Natural killer cell (primary cell): Measurements from ENCODE around the gene IL36RN. TPM values are rescaled to one million over a fixed set of nuclear protein-coding genes. Genes with fewer than 3 reads are reported as not detected.

Source experiments
- ATAC-seq, 3 donors: fragments of 150-1000 bp in 2 of 3; fragments of 200-7000 bp in 1 of 3; cut with Tn5 transposase; 1 replicate in 1 of 3; 2 replicates in 2 of 3; pipeline ENCODE4 v1.10.0; 2021; ENCODE audit warnings: mild to moderate bottlenecking in 2 of 3, moderate library complexity in 2 of 3
- DNase-seq, 2 donors: peaks; one replicate each; pipeline versions ENCODE4 v3.0.0 to v3.0.0-alpha.2; 2013 to 2021; ENCODE audit warnings: mixed read lengths in 1 of 2
- H3K27ac ChIP-seq: one replicate; pipeline ENCODE4 v1.5.1; 2013; ENCODE audit warnings: mild to moderate bottlenecking, low read length
- H3K27me3 ChIP-seq: one replicate; pipeline ENCODE4 v1.6.1; 2013; ENCODE audit warnings: low read length; ENCODE audit not compliant: control insufficient read depth, insufficient read depth
- H3K36me3 ChIP-seq: one replicate; pipeline ENCODE4 v1.6.1; 2013; ENCODE audit warnings: low read length; ENCODE audit not compliant: control insufficient read depth, insufficient read depth
- H3K4me1 ChIP-seq: one replicate; pipeline ENCODE4 v1.6.1; 2013; ENCODE audit warnings: low read length; ENCODE audit not compliant: control insufficient read depth, insufficient read depth
- H3K4me3 ChIP-seq: one replicate; pipeline ENCODE4 v1.5.1; 2013; ENCODE audit warnings: low read length
- H3K9me3 ChIP-seq: one replicate; pipeline ENCODE4 v1.6.1; 2013; ENCODE audit warnings: low read length; ENCODE audit not compliant: control insufficient read depth, insufficient read depth
- H3K27ac Mint-ChIP-seq, 2 donors: one replicate each; pipeline ENCODE4 v1.8.0; 2022; ENCODE audit warnings: mild to moderate bottlenecking in 2 of 2, mixed read lengths in 2 of 2, moderate library complexity in 1 of 2
- H3K27me3 Mint-ChIP-seq, 2 donors: one replicate each; pipeline ENCODE4 v1.8.0; 2022; ENCODE audit warnings: low read depth in 2 of 2, mixed read lengths in 2 of 2
- H3K36me3 Mint-ChIP-seq: one replicate; pipeline ENCODE4 v1.8.0; 2022; ENCODE audit warnings: mixed read lengths
- H3K4me1 Mint-ChIP-seq, 2 donors: one replicate each; pipeline ENCODE4 v1.8.0; 2022; ENCODE audit warnings: mixed read lengths in 2 of 2
- H3K4me3 Mint-ChIP-seq: one replicate; pipeline ENCODE4 v1.8.0; 2022; ENCODE audit warnings: mild to moderate bottlenecking, moderate library complexity, mixed read lengths
- H3K9me3 Mint-ChIP-seq, 2 donors: one replicate each; pipeline ENCODE4 v1.8.0; 2022; ENCODE audit warnings: mixed read lengths in 2 of 2
- CTCF ChIP-seq: fragments of 200-600 bp; IDR thresholded peaks from one replicate; pipeline ENCODE4 v1.8.0; 2022; ENCODE audit warnings: antibody characterized with exemption
- WGBS: methylation state at CpG from one replicate; pipeline ENCODE4 v1.1.7; 2013; ENCODE audit warnings: missing lambda C conversion rate; ENCODE audit not compliant: insufficient coverage; 5-methylcytosine and 5-hydroxymethylcytosine counted together
- intact Hi-C: fragments of 100-400 bp; cut with micrococcal nuclease; formaldehyde crosslinking; loops from one replicate; pipeline ENCODE4 v1.14.2; 2022
- total RNA-seq, 4 donors: library from RNA; stranded (reverse); fragments of 120-200 nt in 1 of 4; gene quantifications; one replicate each; pipeline versions ENCODE4 v1.2.3 to v1.2.4, GENCODE V29; 2013 to 2022

Gene IL36RN
- total RNA-seq, 3 donors from 2014 or later (not counting 1 experiment from before 2014, with no cell fraction given), result not detected

- 80% methylated on average over 2 of the region's 4 CpGs for WGBS
- H3K9me3 ChIP-seq, result no peaks in the 10 kb centered on the region
- H3K4me3 ChIP-seq, result no peak overlapping the region
- H3K27me3 ChIP-seq, result no peaks in the 10 kb centered on the region
- no peak overlapping the region for H3K27ac Mint-ChIP-seq
- no peak overlapping the region for H3K27ac ChIP-seq
- H3K4me1 Mint-ChIP-seq, result peaks cover 6 to 7% of the 10 kb centered on the region in 2 donors
- no peaks in the 10 kb centered on the region for H3K36me3 ChIP-seq
- TF ChIP-seq CTCF, result no peak
- H3K9me3 Mint-ChIP-seq, result no peaks in the 10 kb centered on the region
- H3K4me3 Mint-ChIP-seq, result no peak overlapping the region
- ATAC-seq (no peak), DNase-seq (no peak)
- H3K4me1 ChIP-seq, result peaks cover 11% of the 10 kb centered on the region
- H3K27me3 Mint-ChIP-seq, result peaks cover 0 to 4% of the 10 kb centered on the region in 2 donors
- H3K36me3 Mint-ChIP-seq, result no peaks in the 10 kb centered on the region
- intact Hi-C loops, result no loop called here
Measured at GRCh38 chr2:113079131-113079530, 20.1 kb downstream of the IL36RN start.

GRCh38 chr2:113080134-113080533, 21.1 kb downstream of the IL36RN start:
- TF ChIP-seq CTCF, result peak; percentile 71
- Mint-ChIP-seq H3K27me3 (peaks cover 0 to 6% of the 10 kb centered on the region in 2 donors), H3K4me3 (no peak overlapping the region), H3K27ac (no peak overlapping the region), H3K36me3 (no peaks in the 10 kb centered on the region), H3K4me1 (peaks cover 1 to 2% of the 10 kb centered on the region in 2 donors), H3K9me3 (no peaks in the 10 kb centered on the region)
- peaks cover 2% of the 10 kb centered on the region for H3K4me1 ChIP-seq
- no peak overlapping the region for H3K27ac ChIP-seq
- H3K27me3 ChIP-seq, result no peaks in the 10 kb centered on the region
- peak in 1 of 2 donors; percentile 63 for DNase-seq
- WGBS, result 32% methylated on average over 8 of the region's 9 CpGs
- ATAC-seq, result peak; percentile 63 to 76 (median 69)
- no peak overlapping the region for H3K4me3 ChIP-seq
- no peaks in the 10 kb centered on the region for H3K36me3 ChIP-seq
- intact Hi-C loops, result no loop called here
- H3K9me3 ChIP-seq, result no peaks in the 10 kb centered on the region

- H3K9me3 Mint-ChIP-seq, result no peaks in the 10 kb centered on the region
- Histone ChIP-seq H3K4me3 (no peak overlapping the region), H3K27ac (no peak overlapping the region), H3K9me3 (no peaks in the 10 kb centered on the region), H3K27me3 (no peaks in the 10 kb centered on the region), H3K36me3 (no peaks in the 10 kb centered on the region), H3K4me1 (no peaks in the 10 kb centered on the region)
- H3K27ac Mint-ChIP-seq, result no peak overlapping the region
- 84% methylated on average over 2 of the region's 2 CpGs for WGBS
- ATAC-seq (no peak), DNase-seq (no peak)
- H3K27me3 Mint-ChIP-seq, result peaks cover 0 to 10% of the 10 kb centered on the region in 2 donors
- no peaks in the 10 kb centered on the region for H3K36me3 Mint-ChIP-seq
- H3K4me1 Mint-ChIP-seq, result no peaks in the 10 kb centered on the region
- no peak overlapping the region for H3K4me3 Mint-ChIP-seq
- TF ChIP-seq CTCF, result no peak
- intact Hi-C loops, result no loop called here
Measured at GRCh38 chr2:113081488-113082210, 22.7 kb downstream of the IL36RN start.

- DNase-seq (no peak), ATAC-seq (no peak)
- no peaks in the 10 kb centered on the region for H3K36me3 Mint-ChIP-seq
- no peak overlapping the region for H3K4me3 Mint-ChIP-seq
- no peaks in the 10 kb centered on the region for H3K4me1 Mint-ChIP-seq
- Histone ChIP-seq H3K27ac (no peak overlapping the region), H3K4me3 (no peak overlapping the region), H3K27me3 (no peaks in the 10 kb centered on the region), H3K9me3 (no peaks in the 10 kb centered on the region), H3K4me1 (no peaks in the 10 kb centered on the region), H3K36me3 (no peaks in the 10 kb centered on the region)
- H3K27ac Mint-ChIP-seq, result no peak overlapping the region
- H3K27me3 Mint-ChIP-seq, result peaks cover 0 to 6% of the 10 kb centered on the region in 2 donors
- intact Hi-C loops, result no loop called here
- TF ChIP-seq CTCF, result no peak
- no peaks in the 10 kb centered on the region for H3K9me3 Mint-ChIP-seq
- 48% methylated on average over 7 of the region's 8 CpGs for WGBS
Measured at GRCh38 chr2:113083296-113083695, 24.3 kb downstream of the IL36RN start.
